ENCODE measurements around the gene PTP4A2.

DNA sequence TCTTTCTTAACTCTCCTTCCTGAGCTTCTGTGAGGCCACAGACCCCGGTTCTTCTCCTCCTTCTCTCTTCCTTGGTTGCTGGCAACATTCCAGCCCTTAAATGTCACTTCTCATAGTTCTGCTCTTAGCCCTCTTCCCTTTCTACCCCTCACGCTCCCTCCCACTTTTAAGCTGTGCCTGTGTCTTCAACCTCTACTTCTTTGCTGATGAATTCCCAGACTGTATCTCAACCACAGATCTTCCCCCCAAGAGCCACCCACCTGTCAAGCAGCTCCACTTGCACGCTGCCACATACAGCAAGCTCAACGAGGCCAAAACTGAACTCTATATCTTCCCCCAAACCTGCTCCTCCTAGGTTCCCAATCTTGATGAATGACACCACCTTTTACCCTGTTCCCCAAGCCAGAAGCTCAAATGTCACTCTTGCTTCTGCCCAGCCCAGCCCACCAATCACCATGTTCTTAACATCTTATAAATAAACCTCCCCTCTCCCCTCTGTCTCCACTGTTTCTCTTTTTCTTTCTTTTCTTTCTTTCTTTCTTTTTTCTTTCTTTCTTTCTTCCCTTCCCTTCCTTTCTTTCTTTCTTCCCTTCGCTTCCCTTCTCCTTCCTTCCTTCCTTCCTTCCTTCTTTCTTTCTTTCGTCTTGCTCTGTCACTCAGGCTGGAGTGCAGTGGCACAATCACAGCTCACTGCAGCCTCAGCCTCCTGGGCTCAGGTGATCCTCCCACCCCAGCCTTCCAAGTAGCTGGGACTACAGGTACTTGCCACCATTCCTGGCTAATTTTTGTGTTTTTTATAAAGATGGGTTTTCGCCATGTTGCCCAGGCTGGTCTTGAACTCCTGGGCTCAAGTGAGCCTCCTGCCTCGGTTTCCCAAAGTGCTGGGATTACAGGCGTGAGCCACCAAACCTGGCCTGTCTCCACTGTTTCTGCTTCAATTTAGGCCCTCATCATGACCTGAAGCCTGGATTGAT is 19.8 kb upstream of the PTP4A2 start:
- TF ChIP-seq CTCF (IDR thresholded peaks at IDR 0.05): no peak
- no peak for TF ChIP-seq POLR2A (IDR thresholded peaks at IDR 0.05)

Data from tibial nerve (tissue), 3 donors.